H1 (cell line): ENCODE results near the gene GLOD4. TPM values are rescaled to one million over a fixed set of nuclear protein-coding genes. Genes with fewer than 3 reads are reported as not detected.

Experiments used
- BACH1 ChIP-seq: IDR thresholded peaks from 2 replicates; pipeline ENCODE4 v1.6.1; 2012; ENCODE audit warnings: low read length, improper control_type of control experiment
- BRCA1 ChIP-seq: IDR thresholded peaks from 2 replicates; pipeline ENCODE4 v1.6.1; 2012; ENCODE audit warnings: low read depth, low read length, improper control_type of control experiment
- EGR1 ChIP-seq: IDR thresholded peaks from 2 replicates; pipeline ENCODE4 v1.6.1; 2011; ENCODE audit warnings: low read depth, low read length, borderline replicate concordance
- SAP30 ChIP-seq: fragments of 300-600 bp; sonication (generic); IDR thresholded peaks from 2 replicates; pipeline ENCODE4 v1.7.1; 2012; ENCODE audit warnings: low read length, moderate library complexity, mild to moderate bottlenecking, inconsistent platforms; ENCODE audit not compliant: insufficient read depth, insufficient replicate concordance
- SRF ChIP-seq: IDR thresholded peaks from 2 replicates; pipeline ENCODE4 v1.6.1; 2011; ENCODE audit warnings: mild to moderate bottlenecking, low read depth, low read length, moderate library complexity
- TCF12 ChIP-seq: IDR thresholded peaks from 2 replicates; pipeline ENCODE4 v1.6.1; 2011; ENCODE audit warnings: low read depth, mild to moderate bottlenecking, low read length
- TEAD4 ChIP-seq: IDR thresholded peaks from 2 replicates; pipeline ENCODE4 v1.6.1; 2012; ENCODE audit warnings: low read depth, low read length, inconsistent platforms, mixed read lengths
- polyA plus RNA-seq, 7 experiments: library from polyadenylated mRNA; depleted of rRNA in 3 of 7; stranded (reverse) in 5 of 7; unstranded in 2 of 7; fragments of >200 nt in 5 of 7; fragments of 200-250 nt in 2 of 7; gene quantifications; 1 replicate in 5 of 7; 2 replicates in 1 of 7; 4 replicates in 1 of 7; pipeline versions ENCODE4 v1.2.1 to v1.2.3, GENCODE V29; 2011 to 2013; ENCODE audit warnings: missing spikeins in 2 of 7, mixed read lengths in 2 of 7
- total RNA-seq: library from RNA; stranded (reverse); fragmentation: NEBNext Ultra II Directional; extraction: Animal tissue kit (Norgen Biotek cat#: 25700); gene quantifications from 2 replicates; pipeline ENCODE4 v1.2.1, GENCODE V29; 2021

Gene GLOD4
- total and polyA plus RNA-seq, 2 of the 8 experiments (the other 6 are each of a cell fraction or from before 2014, with no cell fraction given): 36.8 to 81.3 TPM

DNA sequence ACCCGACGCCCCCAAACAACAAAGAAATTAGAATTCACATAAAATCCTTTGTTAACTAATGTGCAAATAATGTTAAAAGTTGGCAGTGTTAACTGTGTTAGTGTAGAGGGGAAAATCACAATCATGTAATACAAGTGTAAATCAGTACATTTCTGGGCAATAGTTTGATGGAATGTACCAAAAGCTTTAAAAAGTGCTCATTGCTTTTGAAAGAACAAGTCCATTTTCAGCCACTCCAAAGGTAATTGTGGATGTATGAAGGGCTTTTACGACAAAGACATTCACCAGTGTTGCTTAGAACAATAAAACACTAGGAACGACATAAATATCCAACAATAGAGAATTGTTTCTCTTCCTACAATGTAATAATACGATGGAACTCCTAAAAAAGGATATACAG is 9.1 kb downstream of the GLOD4 start (continued):
- no peak for TF ChIP-seq BACH1
- no peak for TF ChIP-seq TCF12
- no peak for TF ChIP-seq SRF
- TF ChIP-seq SAP30: no peak
- TF ChIP-seq TEAD4: no peak
- no peak for TF ChIP-seq EGR1
- TF ChIP-seq BRCA1: no peak
